ENCODE data around the gene AVP. TPM values are rescaled to one million over a fixed set of nuclear protein-coding genes. Genes with fewer than 3 reads are reported as not detected.

AVP gene
- total and polyA plus RNA-seq, 9 of the 15 experiments (the other 6 are each of a cell fraction or from before 2014, with no cell fraction given): not detected

DNA sequence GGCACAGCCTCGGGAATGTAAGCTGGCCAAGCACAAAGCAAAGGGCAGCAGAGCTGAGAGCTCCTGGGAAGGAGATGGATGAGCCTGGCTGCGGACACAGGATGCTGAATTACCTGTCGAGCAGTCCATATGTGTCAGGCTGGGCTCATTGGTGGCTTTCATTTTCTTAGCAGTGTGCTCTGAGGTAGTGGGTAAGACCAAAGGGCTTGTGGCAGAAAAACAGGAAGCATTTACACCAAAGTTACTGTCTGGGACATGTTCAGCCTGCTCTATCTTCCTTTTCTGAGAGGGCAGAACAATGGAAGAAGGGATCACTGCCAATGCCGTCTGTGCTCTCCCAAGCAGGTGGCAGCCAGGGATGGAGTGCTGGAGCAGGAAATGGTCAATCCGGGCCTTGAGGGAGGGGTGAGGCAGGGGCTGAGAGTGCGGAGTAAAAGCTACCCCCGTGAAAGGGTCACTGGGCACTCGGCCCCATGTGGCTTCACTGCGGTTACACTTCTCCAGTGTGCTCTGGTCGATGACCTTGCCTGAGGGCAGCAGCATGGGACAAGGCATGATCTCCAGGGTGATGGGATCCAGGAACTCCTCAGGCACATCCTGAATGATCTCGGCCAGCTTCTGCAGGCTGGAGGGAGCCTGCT lies 36.9 kb upstream of the AVP start:
- ATAC-seq (no peak), FAIRE-seq (no peak), DNase-seq (ENCODE audit: extremely low read depth in 1 of 4, low spot score in 3 of 4) (no peak)
- Histone ChIP-seq H3K27me3 (ENCODE audit: control insufficient read depth in 2 of 2, insufficient read depth in 2 of 2, low read length in 2 of 2) (no peaks in the 10 kb centered on the region), H3K4me2 (ENCODE audit: insufficient read depth, low read length) (no peak overlapping the region), H3K4me1 (replicated peaks in 1 of 2; ENCODE audit: control insufficient read depth in 2 of 2, insufficient read depth in 2 of 2, low read length in 2 of 2) (no peaks in the 10 kb centered on the region; a peak in 1 of 5 replicates), H3K27ac (ENCODE audit: extremely low read depth, low read depth, low read length) (no peak overlapping the region), H3K9me3 (replicated peaks; ENCODE audit: control insufficient read depth, insufficient read depth, low read depth, low read length) (no peaks in the 10 kb centered on the region), H3K79me2 (ENCODE audit: control insufficient read depth, insufficient read depth, low read length) (no peaks in the 10 kb centered on the region), H3K9ac (ENCODE audit: insufficient read depth in 1 of 2, low read depth in 2 of 2, low read length in 2 of 2) (no peak overlapping the region), H4K20me1 (replicated peaks; ENCODE audit: control insufficient read depth, insufficient read depth, low read length) (no peaks in the 10 kb centered on the region), H3K36me3 (ENCODE audit: control insufficient read depth, insufficient read depth, low read length) (peaks cover 21% of the 10 kb centered on the region; the same call in 2 of the 3 replicates), H3K9me1 (ENCODE audit: control insufficient read depth, insufficient read depth, low read length) (no peaks in the 10 kb centered on the region), H2AFZ (ENCODE audit: low read depth, low read length) (no peak overlapping the region), H3K4me3 (no peak overlapping the region)
- no peak for TF ChIP-seq ZNF134 (CRISPR knock-in tag; conservative IDR thresholded peaks at IDR 0.05)
- no peak for TF ChIP-seq CBX8 (IDR thresholded peaks at IDR 0.05; ENCODE audit: borderline replicate concordance, extremely low read depth, low read depth, low read length, poor library complexity, severe bottlenecking)
- TF ChIP-seq, protein P1, sequence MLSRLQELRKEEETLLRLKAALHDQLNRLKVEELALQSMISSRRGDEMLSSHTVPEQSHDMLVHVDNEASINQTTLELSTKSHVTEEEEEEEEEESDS (CRISPR knock-in tag; IDR thresholded peaks at IDR 0.05): no peak
- TF ChIP-seq ZNF133 (CRISPR knock-in tag; IDR thresholded peaks at IDR 0.05): no peak
- no peak for TF ChIP-seq SREBF1 (IDR thresholded peaks at IDR 0.05; ENCODE audit: borderline replicate concordance, low read depth, low read length)
- TF ChIP-seq HCFC1 (IDR thresholded peaks at IDR 0.05; ENCODE audit: low read depth, low read length): no peak
- TF ChIP-seq, protein P2, sequence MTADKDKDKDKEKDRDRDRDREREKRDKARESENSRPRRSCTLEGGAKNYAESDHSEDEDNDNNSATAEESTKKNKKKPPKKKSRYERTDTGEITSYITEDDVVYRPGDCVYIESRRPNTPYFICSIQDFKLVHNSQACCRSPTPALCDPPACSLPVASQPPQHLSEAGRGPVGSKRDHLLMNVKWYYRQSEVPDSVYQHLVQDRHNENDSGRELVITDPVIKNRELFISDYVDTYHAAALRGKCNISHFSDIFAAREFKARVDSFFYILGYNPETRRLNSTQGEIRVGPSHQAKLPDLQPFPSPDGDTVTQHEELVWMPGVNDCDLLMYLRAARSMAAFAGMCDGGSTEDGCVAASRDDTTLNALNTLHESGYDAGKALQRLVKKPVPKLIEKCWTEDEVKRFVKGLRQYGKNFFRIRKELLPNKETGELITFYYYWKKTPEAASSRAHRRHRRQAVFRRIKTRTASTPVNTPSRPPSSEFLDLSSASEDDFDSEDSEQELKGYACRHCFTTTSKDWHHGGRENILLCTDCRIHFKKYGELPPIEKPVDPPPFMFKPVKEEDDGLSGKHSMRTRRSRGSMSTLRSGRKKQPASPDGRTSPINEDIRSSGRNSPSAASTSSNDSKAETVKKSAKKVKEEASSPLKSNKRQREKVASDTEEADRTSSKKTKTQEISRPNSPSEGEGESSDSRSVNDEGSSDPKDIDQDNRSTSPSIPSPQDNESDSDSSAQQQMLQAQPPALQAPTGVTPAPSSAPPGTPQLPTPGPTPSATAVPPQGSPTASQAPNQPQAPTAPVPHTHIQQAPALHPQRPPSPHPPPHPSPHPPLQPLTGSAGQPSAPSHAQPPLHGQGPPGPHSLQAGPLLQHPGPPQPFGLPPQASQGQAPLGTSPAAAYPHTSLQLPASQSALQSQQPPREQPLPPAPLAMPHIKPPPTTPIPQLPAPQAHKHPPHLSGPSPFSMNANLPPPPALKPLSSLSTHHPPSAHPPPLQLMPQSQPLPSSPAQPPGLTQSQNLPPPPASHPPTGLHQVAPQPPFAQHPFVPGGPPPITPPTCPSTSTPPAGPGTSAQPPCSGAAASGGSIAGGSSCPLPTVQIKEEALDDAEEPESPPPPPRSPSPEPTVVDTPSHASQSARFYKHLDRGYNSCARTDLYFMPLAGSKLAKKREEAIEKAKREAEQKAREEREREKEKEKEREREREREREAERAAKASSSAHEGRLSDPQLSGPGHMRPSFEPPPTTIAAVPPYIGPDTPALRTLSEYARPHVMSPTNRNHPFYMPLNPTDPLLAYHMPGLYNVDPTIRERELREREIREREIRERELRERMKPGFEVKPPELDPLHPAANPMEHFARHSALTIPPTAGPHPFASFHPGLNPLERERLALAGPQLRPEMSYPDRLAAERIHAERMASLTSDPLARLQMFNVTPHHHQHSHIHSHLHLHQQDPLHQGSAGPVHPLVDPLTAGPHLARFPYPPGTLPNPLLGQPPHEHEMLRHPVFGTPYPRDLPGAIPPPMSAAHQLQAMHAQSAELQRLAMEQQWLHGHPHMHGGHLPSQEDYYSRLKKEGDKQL (CRISPR knock-in tag; IDR thresholded peaks at IDR 0.05; ENCODE audit: borderline replicate concordance): no peak
- no peak for TF ChIP-seq SP1 (CRISPR knock-in tag; IDR thresholded peaks at IDR 0.05)
- TF ChIP-seq TRIM28 (IDR thresholded peaks at IDR 0.05): no peak
- CTCF ChIA-PET (ENCODE audit: low intra/inter-chr PET ratio): no interaction called here
- BruUV-seq (replicated peaks): no TSS peak
- intact Hi-C loops (cut with micrococcal nuclease): no loop called here
- POLR2A ChIA-PET: interaction anchor here (0.7 to 0.8 kb wide), 2 partner anchors 12 to 161 kb away, joined by 3 to 5 read pairs; no protein-coding TSS in a partner anchor
- WGBS (ENCODE audit: insufficient coverage, low coverage, missing lambda C conversion rate): 71% methylated on average over 9 of the region's 11 CpGs
- in situ Hi-C loops (cut with MboI): no loop called here

Measured in K562 (cell line).